ENCODE data around the gene SDHD. TPM values are rescaled to one million over a fixed set of nuclear protein-coding genes. Genes with fewer than 3 reads are reported as not detected.

Gene SDHD
- total and polyA plus RNA-seq, 9 of the 15 experiments (the other 6 are each of a cell fraction or from before 2014, with no cell fraction given) = 150 to 1,225 (median 215) TPM

DNA sequence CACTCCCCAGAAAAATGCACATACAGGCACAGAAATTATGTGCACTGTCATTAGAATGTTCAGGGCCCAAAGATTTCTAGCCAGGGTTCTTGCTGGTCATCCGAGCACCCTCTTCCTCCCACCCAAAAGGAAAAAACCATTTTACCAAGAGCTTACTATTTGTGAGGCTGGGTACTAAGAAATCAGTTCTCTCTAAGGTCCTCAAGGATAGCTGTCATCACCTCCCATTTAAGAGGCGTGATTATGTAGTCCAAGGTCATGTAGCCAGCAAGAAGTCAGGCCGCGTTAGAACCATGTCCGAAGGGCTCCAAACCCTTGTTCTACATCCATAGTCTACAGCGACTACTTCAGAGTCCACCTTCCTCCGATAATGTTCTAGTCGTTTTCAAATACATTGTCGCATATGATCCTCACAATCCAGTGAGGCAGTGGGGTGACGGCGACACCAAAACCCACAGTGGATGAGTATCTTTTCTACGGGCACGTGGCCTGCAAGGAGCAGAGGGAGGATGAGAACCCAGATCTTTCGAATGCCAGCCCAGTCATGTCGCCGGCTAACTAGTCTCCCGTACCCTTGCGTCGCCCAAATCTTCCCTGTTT is 751 bp upstream of the SDHD start (continued):
- TF ChIP-seq MNT (conservative IDR thresholded peaks at IDR 0.05) = peak; percentile 63 to 71
- TF ChIP-seq ZNF785 (CRISPR knock-in tag; IDR thresholded peaks at IDR 0.05) = no peak
- TF ChIP-seq ZNF583 (CRISPR knock-in tag; IDR thresholded peaks at IDR 0.05) = 0 out of 2 replicates have a peak, but pooled peaks have one; percentile 18
- no peak for TF ChIP-seq KDM5B (IDR thresholded peaks at IDR 0.05; ENCODE audit: insufficient replicate concordance, low read depth, low read length)
- no peak for TF ChIP-seq ZNF174 (CRISPR knock-in tag; IDR thresholded peaks at IDR 0.05)
- TF ChIP-seq THRAP3 (IDR thresholded peaks at IDR 0.05; ENCODE audit: borderline replicate concordance) = peak; percentile 20; the same call in 1 of the 2 replicates
- TF ChIP-seq ZNF589 (CRISPR knock-in tag; IDR thresholded peaks at IDR 0.05; ENCODE audit: low read depth) = no peak
- no peak for TF ChIP-seq NRF1 (conservative IDR thresholded peaks at IDR 0.05 in 1 of 2, IDR thresholded peaks at IDR 0.05 in 1 of 2)
- TF ChIP-seq KDM1A (IDR thresholded peaks at IDR 0.05) = 0 out of 4 replicates have a peak, but pooled peaks of 1 of the 2 experiments have one; percentile 14
- TF ChIP-seq, protein P1, sequence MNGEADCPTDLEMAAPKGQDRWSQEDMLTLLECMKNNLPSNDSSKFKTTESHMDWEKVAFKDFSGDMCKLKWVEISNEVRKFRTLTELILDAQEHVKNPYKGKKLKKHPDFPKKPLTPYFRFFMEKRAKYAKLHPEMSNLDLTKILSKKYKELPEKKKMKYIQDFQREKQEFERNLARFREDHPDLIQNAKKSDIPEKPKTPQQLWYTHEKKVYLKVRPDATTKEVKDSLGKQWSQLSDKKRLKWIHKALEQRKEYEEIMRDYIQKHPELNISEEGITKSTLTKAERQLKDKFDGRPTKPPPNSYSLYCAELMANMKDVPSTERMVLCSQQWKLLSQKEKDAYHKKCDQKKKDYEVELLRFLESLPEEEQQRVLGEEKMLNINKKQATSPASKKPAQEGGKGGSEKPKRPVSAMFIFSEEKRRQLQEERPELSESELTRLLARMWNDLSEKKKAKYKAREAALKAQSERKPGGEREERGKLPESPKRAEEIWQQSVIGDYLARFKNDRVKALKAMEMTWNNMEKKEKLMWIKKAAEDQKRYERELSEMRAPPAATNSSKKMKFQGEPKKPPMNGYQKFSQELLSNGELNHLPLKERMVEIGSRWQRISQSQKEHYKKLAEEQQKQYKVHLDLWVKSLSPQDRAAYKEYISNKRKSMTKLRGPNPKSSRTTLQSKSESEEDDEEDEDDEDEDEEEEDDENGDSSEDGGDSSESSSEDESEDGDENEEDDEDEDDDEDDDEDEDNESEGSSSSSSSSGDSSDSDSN (IDR thresholded peaks at IDR 0.05; ENCODE audit: borderline replicate concordance in 1 of 2, low read depth in 2 of 2, low read length in 2 of 2) = no peak
- no peak for TF ChIP-seq MITF (IDR thresholded peaks at IDR 0.05)
- TF ChIP-seq E2F8 (IDR thresholded peaks at IDR 0.05; ENCODE audit: low read depth, partially characterized antibody) = no peak
- no peak for TF ChIP-seq NR3C1 (CRISPR knock-in tag; IDR thresholded peaks at IDR 0.05)
- TF ChIP-seq ZNF232 (CRISPR knock-in tag; IDR thresholded peaks at IDR 0.05) = no peak
- no peak for TF ChIP-seq BMI1 (IDR thresholded peaks at IDR 0.05; ENCODE audit: low read length)
- TF ChIP-seq ZNF354B (CRISPR knock-in tag; IDR thresholded peaks at IDR 0.05) = no peak
- no peak for TF ChIP-seq NR2C1 (IDR thresholded peaks at IDR 0.05)
- TF ChIP-seq NR2C1 (tag; IDR thresholded peaks at IDR 0.05) = no peak
- no peak for TF ChIP-seq ZNF324 (CRISPR knock-in tag; IDR thresholded peaks at IDR 0.05)
- no peak for TF ChIP-seq COPS2 (conservative IDR thresholded peaks at IDR 0.05)
- TF ChIP-seq, protein P2, sequence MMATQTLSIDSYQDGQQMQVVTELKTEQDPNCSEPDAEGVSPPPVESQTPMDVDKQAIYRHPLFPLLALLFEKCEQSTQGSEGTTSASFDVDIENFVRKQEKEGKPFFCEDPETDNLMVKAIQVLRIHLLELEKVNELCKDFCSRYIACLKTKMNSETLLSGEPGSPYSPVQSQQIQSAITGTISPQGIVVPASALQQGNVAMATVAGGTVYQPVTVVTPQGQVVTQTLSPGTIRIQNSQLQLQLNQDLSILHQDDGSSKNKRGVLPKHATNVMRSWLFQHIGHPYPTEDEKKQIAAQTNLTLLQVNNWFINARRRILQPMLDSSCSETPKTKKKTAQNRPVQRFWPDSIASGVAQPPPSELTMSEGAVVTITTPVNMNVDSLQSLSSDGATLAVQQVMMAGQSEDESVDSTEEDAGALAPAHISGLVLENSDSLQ (IDR thresholded peaks at IDR 0.05) = no peak

All from K562 (cell line).